GM12878 (cell line): ENCODE measurements around the gene SULF2. TPM values are rescaled to one million over a fixed set of nuclear protein-coding genes. Genes with fewer than 3 reads are reported as not detected.

Experiments used
- ATAC-seq: fragments of 200-7000 bp; cut with Tn5 transposase; 3 replicates; pipeline ENCODE4 v1.9.1; 2020; ENCODE audit warnings: mild to moderate bottlenecking, moderate library complexity
- BruUV-seq: library from RNA; stranded (reverse); fragments of 400-500 nt; replicated peaks from 2 replicates; lab custom pipeline; 2021; lab: Mats Ljungman, UMichigan
- CTCF ChIA-PET: fragments of 300-600 bp; sonication (Branson Sonifier 250); formaldehyde crosslinking; extraction: SDS; loops from one replicate; lab custom pipeline; 2021; ENCODE audit warnings: inconsistent platforms; lab: Yijun Ruan, JAX
- POLR2A ChIA-PET: fragments of 350-600 bp; formaldehyde crosslinking; extraction: SDS; loops from one replicate; lab custom pipeline; 2021; ENCODE audit warnings: inconsistent platforms; lab: Charles Lee
- RAD21 ChIA-PET: fragments of 300-600 bp; sonication (Branson Sonifier 250); formaldehyde crosslinking; loops from one replicate; lab custom pipeline; 2023; ENCODE audit warnings: antibody characterized with exemption; ENCODE audit not compliant: unreplicated experiment; lab: Charles Lee
- SMC1A ChIA-PET: fragments of 300-600 bp; sonication (Branson Sonifier 250); formaldehyde crosslinking; loops from one replicate; lab custom pipeline; 2023; ENCODE audit not compliant: unreplicated experiment, uncharacterized antibody; lab: Charles Lee
- DNase-seq: peaks from one replicate; pipeline ENCODE4 v3.0.0-alpha.2; 2011; ENCODE audit warnings: low read depth, low spot score
- FAIRE-seq: peaks from 3 replicates; lab custom pipeline; 2011; peaks lifted over from hg19 to GRCh38; lab: Jason Lieb, UNC
- H2AFZ ChIP-seq: 2 replicates; pipeline ENCODE4 v1.6.0; 2011; ENCODE audit warnings: low read depth, low read length, control low read depth; ENCODE audit not compliant: control insufficient read depth
- H3K27ac ChIP-seq: 2 replicates; pipeline ENCODE4 v1.5.1; 2011; ENCODE audit warnings: control low read depth; ENCODE audit not compliant: control insufficient read depth, insufficient read depth
- H3K27me3 ChIP-seq, 2 experiments: replicated peaks in 1 of 2; 2 replicates each; pipeline versions ENCODE4 v1.6.0 to v1.6.1; 2011; ENCODE audit warnings: low read length in 1 of 2; ENCODE audit not compliant: control insufficient read depth in 2 of 2, insufficient read depth in 2 of 2
- H3K36me3 ChIP-seq, 2 experiments: 2 replicates each; pipeline ENCODE4 v1.5.1; 2011; ENCODE audit warnings: low read length in 1 of 2; ENCODE audit not compliant: control insufficient read depth in 2 of 2, insufficient read depth in 2 of 2
- H3K4me1 ChIP-seq: 2 replicates; pipeline ENCODE4 v1.6.1; 2011; ENCODE audit warnings: mild to moderate bottlenecking, low read length, moderate library complexity, mixed read lengths; ENCODE audit not compliant: control insufficient read depth, insufficient read depth
- H3K4me2 ChIP-seq: 2 replicates; pipeline ENCODE4 v1.6.0; 2011; ENCODE audit warnings: control low read depth; ENCODE audit not compliant: control insufficient read depth, insufficient read depth
- H3K4me3 ChIP-seq: fragments of 200-600 bp; sonication (generic); 2 replicates; pipeline ENCODE4 v1.5.1; 2016
- H3K79me2 ChIP-seq: 2 replicates; pipeline ENCODE4 v1.6.0; 2011; ENCODE audit warnings: low read length; ENCODE audit not compliant: control insufficient read depth, insufficient read depth
- H3K9ac ChIP-seq: 2 replicates; pipeline ENCODE4 v1.8.0; 2011; ENCODE audit warnings: low read length, control low read depth, mixed read lengths; ENCODE audit not compliant: control insufficient read depth, insufficient read depth
- H3K9me3 ChIP-seq: replicated peaks from 3 replicates; pipeline ENCODE4 v1.5.1; 2011; ENCODE audit warnings: mild to moderate bottlenecking, low read length; ENCODE audit not compliant: control insufficient read depth, insufficient read depth
- H4K20me1 ChIP-seq: 2 replicates; pipeline ENCODE4 v1.6.0; 2011; ENCODE audit not compliant: control insufficient read depth, insufficient read depth
- BRCA1 ChIP-seq: IDR thresholded peaks from 2 replicates; pipeline ENCODE4 v1.6.1; 2011; ENCODE audit warnings: low read depth, low read length, improper control_type of control experiment
- GABPA ChIP-seq: IDR thresholded peaks from 2 replicates; pipeline ENCODE4 v1.6.1; 2014; ENCODE audit warnings: antibody characterized with exemption, low read depth, mild to moderate bottlenecking, inconsistent platforms
- HCFC1 ChIP-seq: fragments of 150-350 bp; IDR thresholded peaks from 2 replicates; pipeline ENCODE4 v1.6.1; 2014; ENCODE audit warnings: low read length
- MTA2 ChIP-seq: fragments of 450-650 bp; IDR thresholded peaks from 2 replicates; pipeline ENCODE4 v1.6.1; 2016; ENCODE audit warnings: low read depth, mild to moderate bottlenecking, moderate library complexity
- PKNOX1 ChIP-seq: fragments of 450-650 bp; IDR thresholded peaks from 2 replicates; pipeline ENCODE4 v1.6.1; 2016; ENCODE audit warnings: mild to moderate bottlenecking
- SREBF1 ChIP-seq: IDR thresholded peaks from 2 replicates; pipeline ENCODE4 v1.6.1; 2012; ENCODE audit warnings: mild to moderate bottlenecking, low read length
- ZBED1 ChIP-seq: IDR thresholded peaks from 2 replicates; pipeline ENCODE4 v1.6.1; 2016; ENCODE audit warnings: borderline replicate concordance
- ZNF274 ChIP-seq: IDR thresholded peaks from one replicate; pipeline ENCODE4 v1.8.0; 2011; ENCODE audit not compliant: insufficient read length, insufficient read depth
- WGBS: methylation state at CpG from one replicate; pipeline ENCODE4 v1.1.6; 2016; ENCODE audit warnings: low lambda C conversion rate; ENCODE audit not compliant: insufficient replicate concordance, insufficient coverage; ENCODE audit errors: missing lambda C conversion rate; 5-methylcytosine and 5-hydroxymethylcytosine counted together
- in situ Hi-C: fragments of 300-500 bp; cut with MboI; formaldehyde crosslinking; loops from 9 replicates; pipeline ENCODE4 v1.14.3; 2018; ENCODE audit warnings: mixed read lengths
- intact Hi-C: fragments of 100-400 bp; cut with micrococcal nuclease; formaldehyde crosslinking; loops from one replicate; pipeline ENCODE4 v1.14.2; 2022; ENCODE audit not compliant: unreplicated experiment
- polyA plus RNA-seq, 11 experiments: library from polyadenylated mRNA; depleted of rRNA in 4 of 11; unstranded in 6 of 11; stranded (reverse) in 5 of 11; fragments of >200 nt; fragmentation: Nextera tagmentation in 4 of 11; fragmentation: Illumina TruSeq in 1 of 11; extraction: Ambion mirVana in 4 of 11; extraction: Trizol in 1 of 11; gene quantifications; 1 replicate in 1 of 11; 2 replicates in 10 of 11; pipeline versions ENCODE4 v1.2.1 to v1.2.3, GENCODE V29; 2011 to 2016; ENCODE audit warnings: inconsistent platforms in 2 of 11, missing spikeins in 2 of 11, low read depth in 1 of 11
- total RNA-seq, 4 experiments: library from RNA; depleted of rRNA in 3 of 4; stranded (reverse); fragments of >200 nt in 3 of 4; fragmentation: Illumina TruSeq in 1 of 4; extraction: Trizol in 1 of 4; gene quantifications; 2 replicates each; pipeline versions ENCODE4 v1.2.1 to v1.2.3, GENCODE V29; 2013 to 2021
- TF ChIP-seq, protein P1 (sequence below): IDR thresholded peaks from 2 replicates; pipeline ENCODE4 v1.6.1; 2012; ENCODE audit warnings: low read length, inconsistent platforms
- TF ChIP-seq, protein P2 (sequence below): IDR thresholded peaks from 2 replicates; pipeline ENCODE4 v1.6.1; 2011; ENCODE audit warnings: mild to moderate bottlenecking, low read depth, low read length, moderate library complexity; ENCODE audit not compliant: insufficient replicate concordance
- TF ChIP-seq, protein P3 (sequence below): IDR thresholded peaks from 2 replicates; pipeline ENCODE4 v1.6.1; 2011; ENCODE audit warnings: borderline replicate concordance, low read depth, mild to moderate bottlenecking, moderate library complexity, mixed read lengths, low read length; ENCODE audit not compliant: insufficient read depth; ENCODE audit errors: extremely low read length

Gene SULF2
- total and polyA plus RNA-seq, 10 of the 15 experiments (the other 5 are each of a cell fraction or from before 2014, with no cell fraction given), result 0.69 to 4.1 (median 1.6) TPM

DNA sequence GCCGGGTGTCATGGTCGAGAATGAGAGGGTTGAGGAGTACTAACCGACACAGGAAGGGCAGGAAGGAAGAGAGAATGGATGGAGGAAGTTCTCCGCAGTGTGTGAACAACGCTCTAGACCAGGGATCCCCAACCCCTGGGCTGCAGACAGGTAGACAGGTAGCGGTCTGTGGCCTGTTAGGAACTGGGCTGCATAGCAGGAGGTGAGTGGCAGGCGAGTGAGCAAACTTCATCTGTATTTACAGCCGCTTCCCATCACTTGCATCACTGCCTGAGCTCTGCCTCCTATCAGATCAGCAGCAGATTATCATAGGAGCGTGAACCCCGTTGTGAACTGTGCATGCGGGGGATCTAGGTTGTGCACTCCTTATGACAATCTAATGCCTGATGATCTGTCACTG lies 62.0 kb downstream of the SULF2 start:
- TF ChIP-seq GABPA, result no peak
- TF ChIP-seq BRCA1, result no peak
- intact Hi-C loops, result no loop called here
- SMC1A ChIA-PET, result no interaction called here
- CTCF ChIA-PET, result interaction anchor here (1.0 to 6.4 kb wide), 5 partner anchors 11 to 898 kb away, joined by 3 to 59 read pairs (median 4); no protein-coding TSS in a partner anchor
- RAD21 ChIA-PET, result interaction anchor here (6.8 kb wide), 1 partner anchor 897 kb away, joined by 45 read pairs; no protein-coding TSS in a partner anchor
- Histone ChIP-seq H3K27ac (no peak overlapping the region), H4K20me1 (no peaks in the 10 kb centered on the region), H3K9ac (no peak overlapping the region), H3K9me3 (no peaks in the 10 kb centered on the region; the same call in 2 of the 3 replicates), H3K4me2 (no peak overlapping the region), H3K79me2 (no peaks in the 10 kb centered on the region), H3K27me3 (no peaks in the 10 kb centered on the region), H3K36me3 (no peaks in the 10 kb centered on the region), H2AFZ (no peak overlapping the region), H3K4me3 (no peak overlapping the region), H3K4me1 (peaks cover 20% of the 10 kb centered on the region)
- in situ Hi-C loops, result no loop called here
- no TSS peak for BruUV-seq
- ATAC-seq (no peak), FAIRE-seq (no peak), DNase-seq (no peak)
- 39% methylated on average over 11 of the region's 11 CpGs for WGBS
- POLR2A ChIA-PET, result no interaction called here

GRCh38 chr20:47720636-47721427 lies 64.4 kb downstream of the SULF2 start:
- ATAC-seq (no peak), FAIRE-seq (no peak), DNase-seq (no peak)
- no peak overlapping the region for H2AFZ ChIP-seq
- ChIA-PET CTCF (interaction anchor here (1.0 to 2.4 kb wide), 6 partner anchors 8 to 900 kb away, joined by 3 to 7 read pairs (median 4); no protein-coding TSS in a partner anchor), SMC1A (interaction anchor here (0.6 to 4.7 kb wide), 3 partner anchors 12 to 174 kb away, joined by 3 to 21 read pairs (median 3); no protein-coding TSS in a partner anchor), RAD21 (interaction anchor here (0.7 kb wide), 1 partner anchor 9 kb away, joined by 3 read pairs; no protein-coding TSS in a partner anchor), POLR2A (interaction anchor here (0.5 kb wide), 1 partner anchor 1052 kb away, joined by 5 read pairs; no protein-coding TSS in a partner anchor)
- no peak overlapping the region for H3K27ac ChIP-seq
- BruUV-seq, result no TSS peak
- intact Hi-C loops (no loop called here), in situ Hi-C loops (no loop called here)
- H3K36me3 ChIP-seq, result no peaks in the 10 kb centered on the region
- H3K79me2 ChIP-seq, result no peaks in the 10 kb centered on the region
- no peak overlapping the region for H3K4me3 ChIP-seq
- H3K9ac ChIP-seq, result no peak overlapping the region
- TF ChIP-seq HCFC1 (no peak), PKNOX1 (no peak), SREBF1 (no peak), ZBED1 (no peak), MTA2 (no peak), ZNF274 (no peak)
- TF ChIP-seq, protein P1, sequence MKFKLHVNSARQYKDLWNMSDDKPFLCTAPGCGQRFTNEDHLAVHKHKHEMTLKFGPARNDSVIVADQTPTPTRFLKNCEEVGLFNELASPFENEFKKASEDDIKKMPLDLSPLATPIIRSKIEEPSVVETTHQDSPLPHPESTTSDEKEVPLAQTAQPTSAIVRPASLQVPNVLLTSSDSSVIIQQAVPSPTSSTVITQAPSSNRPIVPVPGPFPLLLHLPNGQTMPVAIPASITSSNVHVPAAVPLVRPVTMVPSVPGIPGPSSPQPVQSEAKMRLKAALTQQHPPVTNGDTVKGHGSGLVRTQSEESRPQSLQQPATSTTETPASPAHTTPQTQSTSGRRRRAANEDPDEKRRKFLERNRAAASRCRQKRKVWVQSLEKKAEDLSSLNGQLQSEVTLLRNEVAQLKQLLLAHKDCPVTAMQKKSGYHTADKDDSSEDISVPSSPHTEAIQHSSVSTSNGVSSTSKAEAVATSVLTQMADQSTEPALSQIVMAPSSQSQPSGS, result no peak
- TF ChIP-seq, protein P2, sequence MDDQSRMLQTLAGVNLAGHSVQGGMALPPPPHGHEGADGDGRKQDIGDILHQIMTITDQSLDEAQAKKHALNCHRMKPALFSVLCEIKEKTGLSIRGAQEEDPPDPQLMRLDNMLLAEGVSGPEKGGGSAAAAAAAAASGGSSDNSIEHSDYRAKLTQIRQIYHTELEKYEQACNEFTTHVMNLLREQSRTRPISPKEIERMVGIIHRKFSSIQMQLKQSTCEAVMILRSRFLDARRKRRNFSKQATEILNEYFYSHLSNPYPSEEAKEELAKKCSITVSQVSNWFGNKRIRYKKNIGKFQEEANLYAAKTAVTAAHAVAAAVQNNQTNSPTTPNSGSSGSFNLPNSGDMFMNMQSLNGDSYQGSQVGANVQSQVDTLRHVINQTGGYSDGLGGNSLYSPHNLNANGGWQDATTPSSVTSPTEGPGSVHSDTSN, result no peak
- TF ChIP-seq, protein P3, sequence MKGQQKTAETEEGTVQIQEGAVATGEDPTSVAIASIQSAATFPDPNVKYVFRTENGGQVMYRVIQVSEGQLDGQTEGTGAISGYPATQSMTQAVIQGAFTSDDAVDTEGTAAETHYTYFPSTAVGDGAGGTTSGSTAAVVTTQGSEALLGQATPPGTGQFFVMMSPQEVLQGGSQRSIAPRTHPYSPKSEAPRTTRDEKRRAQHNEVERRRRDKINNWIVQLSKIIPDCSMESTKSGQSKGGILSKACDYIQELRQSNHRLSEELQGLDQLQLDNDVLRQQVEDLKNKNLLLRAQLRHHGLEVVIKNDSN, result no peak
- H3K4me1 ChIP-seq, result no peaks in the 10 kb centered on the region
- H3K9me3 ChIP-seq, result no peaks in the 10 kb centered on the region
- no peaks in the 10 kb centered on the region for H3K27me3 ChIP-seq
- WGBS, result 12% methylated on average over 7 of the region's 7 CpGs
- no peak overlapping the region for H3K4me2 ChIP-seq
- H4K20me1 ChIP-seq, result no peaks in the 10 kb centered on the region
